Measurements from ENCODE around the gene FNBP1.
"Not testable (repeated sequence)": the region's sequence is repeated elsewhere in the genome, so short reads cannot be mapped to it uniquely, and the experiment has no call there.

Gene FNBP1

DNA sequence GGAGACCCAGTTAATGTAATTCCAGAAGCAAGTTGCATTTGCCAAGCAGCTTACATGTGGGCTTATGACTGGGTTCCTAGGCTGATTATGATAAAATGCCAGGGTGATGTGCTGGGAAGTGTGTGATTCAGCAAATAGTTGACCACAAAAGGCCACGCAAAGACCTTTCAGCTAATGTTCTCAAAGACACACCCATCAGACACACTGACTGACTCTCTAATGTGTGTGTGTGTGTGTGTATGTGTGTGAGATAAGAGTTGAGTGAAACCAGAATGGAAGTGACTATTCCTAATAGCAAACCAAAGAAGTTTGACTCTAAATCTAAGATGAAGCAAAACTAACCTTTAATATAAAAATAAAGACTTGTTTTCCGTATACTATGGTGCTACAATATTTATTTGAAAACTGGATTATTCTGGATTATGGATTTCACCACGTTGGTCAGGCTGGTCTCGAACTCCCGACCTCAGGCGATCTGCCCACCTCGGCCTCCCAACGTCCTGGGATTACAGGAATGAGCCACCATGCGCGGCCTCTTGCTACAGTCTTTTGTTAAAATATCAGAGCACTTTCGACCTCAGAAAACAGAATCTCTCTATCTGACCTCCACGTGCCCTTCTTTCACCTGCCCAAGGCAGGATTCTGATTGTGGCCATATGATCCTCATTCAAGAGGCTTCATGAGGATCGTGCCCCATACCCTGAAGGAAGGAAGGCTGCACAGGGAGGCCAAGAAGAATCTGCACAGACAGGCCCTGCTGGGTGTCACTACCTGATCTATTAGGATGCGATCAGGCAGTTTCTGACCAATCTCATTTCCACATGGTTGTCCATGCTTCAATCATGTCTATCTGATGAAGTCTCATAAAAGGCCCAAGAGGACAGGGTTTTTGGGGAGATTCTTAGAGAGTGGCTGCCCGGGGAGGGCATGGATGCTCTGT is 132.1 kb downstream of the FNBP1 start:
- DNase-seq: no peak

GRCh38 chr9:129909851-129910250 is 133.1 kb downstream of the FNBP1 start:
- DNase-seq: no peak

DNA sequence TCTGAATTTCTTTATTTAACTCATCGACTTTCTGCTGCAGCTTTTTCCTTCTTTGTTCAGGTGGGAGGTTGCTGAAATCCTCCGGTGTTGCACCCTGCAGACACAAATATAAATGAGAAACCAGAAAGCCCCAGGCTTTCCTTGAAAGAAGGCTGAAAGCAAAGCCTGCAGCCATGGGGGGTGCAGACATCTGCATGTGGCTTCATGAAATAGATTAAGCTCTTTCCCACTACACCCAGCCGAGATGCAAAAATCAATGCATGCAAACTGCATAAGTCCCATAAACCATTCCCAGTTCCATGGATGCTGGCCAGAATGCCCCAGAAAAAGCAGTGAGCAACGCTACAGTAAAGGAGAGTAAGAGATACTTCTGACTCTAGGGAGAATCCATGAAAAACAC is 134.1 kb downstream of the FNBP1 start:
- no peak for DNase-seq

DNA sequence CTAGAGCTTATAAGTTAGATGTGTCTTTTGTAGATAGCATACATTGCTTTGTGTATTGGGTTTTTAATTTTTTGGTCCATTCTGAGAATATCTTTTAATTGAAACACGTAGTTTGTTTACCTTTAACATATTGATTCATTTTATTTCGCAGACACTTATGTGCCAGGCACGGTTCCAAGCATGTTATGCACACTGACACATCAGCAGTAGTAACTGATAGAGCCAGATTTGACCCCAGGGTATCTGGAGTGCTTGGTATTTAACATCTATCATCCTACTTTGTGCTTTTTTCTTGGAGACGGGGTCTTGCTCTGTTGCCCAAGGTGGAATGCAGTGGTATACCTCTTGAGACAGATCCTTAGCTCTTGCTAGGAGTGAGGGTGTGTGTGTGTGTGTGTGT is 135.8 kb downstream of the FNBP1 start:
- DNase-seq: no peak

GRCh38 chr9:129906298-129906697 is 136.7 kb downstream of the FNBP1 start:
- DNase-seq: no peak

DNA sequence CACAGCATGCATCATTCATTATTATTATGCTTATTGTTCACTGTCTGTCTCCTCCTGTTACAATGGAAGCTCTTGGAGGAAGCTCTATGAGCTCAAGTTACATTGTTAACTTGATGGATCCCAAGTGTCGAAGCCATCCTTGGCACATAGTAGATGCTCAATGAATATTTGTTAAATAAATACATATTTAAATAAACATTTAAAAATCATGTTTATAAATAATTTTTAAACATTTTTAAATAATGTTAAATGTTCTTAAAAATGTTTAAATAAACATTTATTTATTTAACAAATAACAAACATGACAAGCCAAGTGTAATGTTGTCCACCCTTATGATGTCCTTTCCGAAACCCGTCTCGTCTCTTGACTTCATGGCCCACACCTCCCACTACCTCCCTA is 138.3 kb downstream of the FNBP1 start:
- DNase-seq: no peak

DNA sequence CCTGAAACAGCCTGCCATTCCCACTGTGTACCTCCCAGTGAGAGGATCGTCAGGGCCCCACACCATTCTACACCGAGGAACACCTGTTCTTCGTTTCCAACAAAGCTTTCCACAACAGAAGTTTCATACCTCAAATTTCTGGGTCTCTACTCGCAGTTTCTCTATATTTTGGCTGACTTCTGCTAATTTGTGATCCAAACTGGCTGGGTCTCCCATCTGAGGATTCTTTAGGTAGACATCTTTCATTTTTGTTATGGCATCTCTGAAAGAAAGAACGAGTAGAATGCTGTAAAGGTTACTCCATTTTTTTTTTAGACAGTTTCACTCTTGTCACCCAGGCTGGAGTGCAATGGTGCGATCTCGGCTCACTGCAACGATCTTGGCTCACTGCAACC is 140.3 kb downstream of the FNBP1 start:
- DNase-seq: no peak

DNA sequence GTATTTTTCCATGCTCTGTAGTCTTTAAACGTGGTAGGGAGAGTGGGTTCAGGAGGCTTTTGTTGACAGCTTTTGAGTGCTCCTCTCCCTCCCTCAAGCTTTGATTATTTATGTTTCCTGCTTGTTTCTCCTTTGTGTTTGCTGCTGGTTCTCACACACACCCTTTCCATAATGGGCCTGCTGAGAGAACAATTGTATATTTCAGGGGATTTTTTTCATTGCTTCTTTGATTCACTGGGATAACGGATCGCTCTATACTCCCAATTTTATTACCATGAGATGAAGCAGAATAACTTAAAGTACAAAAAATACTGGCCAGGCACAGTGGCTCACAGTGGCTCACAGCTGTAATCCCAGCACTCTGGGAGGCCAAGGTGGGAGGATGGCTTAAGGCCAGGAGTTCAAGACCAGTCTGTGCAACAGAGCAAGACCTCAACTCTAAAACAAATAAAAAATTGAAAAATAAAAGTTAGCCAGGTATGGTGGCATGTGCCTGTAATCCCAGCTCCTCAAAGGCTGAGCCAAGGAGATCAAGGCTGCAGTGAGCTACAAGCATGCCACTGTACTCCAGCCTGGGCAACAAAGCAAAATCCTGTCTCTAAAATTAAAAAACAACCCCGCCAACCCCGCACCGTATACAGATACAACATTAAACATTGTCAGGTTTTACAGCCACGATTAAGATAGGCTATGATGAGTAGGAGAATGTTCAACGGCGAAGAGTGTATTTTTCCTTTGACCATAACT is 140.8 kb downstream of the FNBP1 start:
- no peak for DNase-seq

DNA sequence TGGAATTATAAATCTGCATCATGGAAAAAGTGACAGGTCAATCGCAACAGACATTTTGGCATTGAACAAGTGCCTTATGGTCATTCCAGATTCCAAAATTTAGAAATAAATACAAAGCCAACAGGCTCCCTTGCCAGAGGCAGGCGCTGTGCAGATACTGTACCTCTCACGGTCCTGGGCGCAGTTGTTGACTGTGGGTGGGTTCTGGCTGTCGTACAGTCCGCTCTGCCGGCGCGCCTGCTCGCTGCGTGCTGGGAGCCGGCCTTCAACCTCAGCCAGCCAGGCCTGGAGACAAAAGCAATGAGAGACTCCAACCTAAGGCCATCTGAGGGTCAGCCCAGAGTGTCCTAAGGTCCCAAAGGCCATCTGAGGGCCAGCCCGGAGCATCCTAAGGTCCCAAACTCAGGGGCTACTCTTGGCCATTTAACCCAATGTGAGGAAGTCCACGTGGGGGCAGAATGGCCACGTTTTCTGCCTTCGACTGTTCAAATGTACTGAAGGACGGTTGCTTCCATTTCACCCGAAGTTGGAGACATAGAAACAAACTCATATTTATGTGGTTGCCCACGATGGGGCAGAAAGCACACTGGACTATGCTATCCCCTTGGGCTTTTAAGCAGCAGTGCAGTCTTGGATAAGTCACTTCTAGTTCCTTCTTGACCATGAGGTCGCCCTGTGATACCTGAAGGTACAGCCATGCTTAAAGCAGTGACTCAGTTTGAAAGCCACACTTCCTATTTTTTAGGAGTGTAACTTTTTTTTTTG is 142.5 kb downstream of the FNBP1 start:
- no peak for DNase-seq

DNA sequence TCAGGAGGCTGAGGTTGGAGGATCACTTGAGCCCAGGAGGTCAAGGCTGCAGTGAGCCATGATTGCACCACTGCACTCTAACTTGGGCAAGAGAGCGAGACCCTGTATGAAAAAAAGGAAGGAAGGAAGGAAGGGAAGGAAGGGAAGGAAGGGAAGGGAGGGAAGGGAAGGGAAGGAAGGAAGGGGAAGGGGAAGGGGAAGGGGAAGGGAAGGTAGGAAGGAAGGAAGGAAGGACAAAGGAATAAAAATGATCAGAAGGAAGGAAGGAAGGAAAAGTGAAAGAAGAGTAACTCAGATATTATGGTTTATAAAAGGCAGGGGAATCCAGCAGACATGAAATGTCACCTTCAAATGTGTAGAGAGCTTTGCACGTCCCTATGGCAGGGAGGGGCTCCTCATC is 143.4 kb downstream of the FNBP1 start:
- no peak for DNase-seq

DNA sequence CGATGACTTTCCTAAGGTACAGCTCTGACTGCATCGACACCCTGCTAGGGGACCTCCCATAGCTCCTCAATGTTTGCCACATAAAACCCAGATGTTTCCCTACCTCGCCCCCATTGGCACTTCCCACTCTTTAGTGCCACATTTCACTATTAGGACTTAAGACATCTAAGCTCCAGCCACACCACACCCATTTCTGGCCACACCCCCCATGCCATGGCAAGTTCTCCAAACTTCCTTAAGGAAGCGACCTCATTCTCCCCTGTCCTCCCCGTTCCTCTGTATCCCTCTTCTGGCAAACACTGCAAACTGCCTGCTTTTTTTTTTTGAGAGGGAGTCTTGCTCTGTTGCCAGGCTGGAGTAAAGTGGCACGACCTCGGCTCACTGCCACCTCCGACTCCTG is 144.8 kb downstream of the FNBP1 start:
- no peak for DNase-seq

GRCh38 chr9:129897263-129897662 is 145.7 kb downstream of the FNBP1 start:
- DNase-seq: no peak

GRCh38 chr9:129895376-129896268 is 147.4 kb downstream of the FNBP1 start:
- DNase-seq: no peak

DNA sequence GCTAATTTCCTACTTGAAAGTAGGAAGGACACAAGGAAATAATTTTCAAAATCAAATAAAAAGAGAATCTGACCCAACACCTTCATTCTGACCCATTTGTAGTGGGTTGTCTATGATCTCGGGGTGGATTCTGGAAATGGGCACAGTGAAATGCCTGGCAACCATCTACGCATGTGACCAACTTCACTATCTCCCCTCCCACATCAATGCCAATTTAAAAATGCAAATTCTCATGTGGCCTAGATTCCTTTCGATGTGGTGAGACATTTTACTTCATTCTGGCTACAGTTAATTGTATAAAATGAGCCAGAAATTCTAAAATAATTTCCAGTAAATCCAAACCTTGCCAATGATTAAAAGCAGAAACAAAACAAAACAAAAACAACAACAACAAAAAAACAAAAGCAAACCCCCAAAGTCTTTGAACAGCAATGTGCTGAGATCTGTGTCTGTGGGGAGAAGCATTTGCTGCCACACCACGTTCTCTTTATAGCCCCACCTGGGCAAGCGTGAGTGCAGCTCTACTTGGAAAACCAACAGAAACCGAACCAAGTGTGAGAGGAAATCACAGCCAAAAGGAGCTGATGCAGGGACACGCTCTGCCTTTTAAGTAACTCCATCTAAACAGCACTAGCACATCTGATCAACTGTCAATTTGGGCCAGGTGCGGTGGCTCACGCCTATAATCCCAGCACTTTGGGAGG is 148.7 kb downstream of the FNBP1 start:
- no peak for DNase-seq

GRCh38 chr9:129891569-129891968 is 151.4 kb downstream of the FNBP1 start:
- no peak for DNase-seq

DNA sequence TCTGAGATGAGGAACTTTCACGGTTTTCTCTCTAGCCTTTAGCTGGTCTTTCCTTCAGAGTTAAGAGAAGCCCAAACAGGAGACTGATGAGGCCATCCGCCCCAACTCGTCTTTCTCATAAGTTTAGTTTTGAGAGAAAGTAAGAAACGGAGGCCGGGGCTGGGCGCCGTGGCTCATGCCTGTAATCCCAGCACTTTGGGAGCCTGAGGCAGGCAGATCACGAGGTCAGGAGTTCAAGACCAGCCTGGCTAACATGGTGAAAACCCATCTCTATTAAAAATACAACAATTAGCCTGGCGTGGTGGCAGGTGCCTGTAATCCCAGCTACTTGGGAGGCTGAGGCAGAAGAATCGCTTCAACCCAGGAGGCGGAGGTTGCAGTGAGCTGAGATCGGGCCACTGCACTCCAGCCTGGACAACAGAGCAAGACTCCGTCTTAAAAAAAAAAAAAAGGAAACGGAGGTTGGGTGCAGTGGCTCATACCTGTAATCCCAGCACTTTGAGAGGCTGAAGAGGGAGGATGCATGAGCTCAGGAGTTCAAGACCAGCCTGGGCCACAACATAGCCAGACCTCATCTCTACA is 152.2 kb downstream of the FNBP1 start:
- DNase-seq: not testable (repeated sequence)

DNA sequence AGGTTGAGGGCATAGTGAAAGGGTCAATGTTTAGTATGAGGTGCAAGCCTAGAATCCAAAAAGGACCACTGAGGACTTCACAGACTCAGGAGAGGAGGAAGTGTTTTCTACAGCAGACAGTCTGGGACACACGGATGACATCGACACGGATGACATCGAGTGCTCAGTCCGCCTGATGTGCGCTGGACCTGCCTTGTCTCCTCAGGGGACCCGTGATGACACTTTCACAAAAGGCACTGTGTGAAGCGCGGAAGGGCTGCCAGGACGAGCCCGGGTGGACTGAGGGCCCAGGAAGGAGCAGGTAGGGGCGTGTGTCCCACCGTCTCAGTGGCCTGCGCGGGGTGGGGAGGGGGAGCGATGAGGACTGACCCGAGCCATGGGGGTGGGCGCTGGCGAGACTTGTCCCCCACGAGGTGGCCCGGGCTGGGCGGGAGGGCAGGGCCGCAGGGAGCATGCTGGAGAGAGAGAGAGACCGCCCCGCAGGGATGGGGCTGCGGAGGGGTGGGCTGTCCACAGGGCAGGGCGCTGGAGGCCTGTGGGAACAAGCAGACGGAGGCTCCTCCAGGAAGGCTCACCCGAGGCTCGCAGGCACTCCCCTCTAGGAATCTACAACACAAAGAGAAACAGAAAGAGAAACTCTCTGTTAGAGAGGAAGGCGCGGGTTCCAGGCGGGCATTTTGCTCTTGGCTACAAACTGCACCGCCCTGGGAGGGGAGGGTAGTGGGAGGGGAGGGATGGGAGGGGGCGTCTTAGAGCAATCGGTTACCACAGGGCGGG is 152.9 kb downstream of the FNBP1 start:
- no peak for DNase-seq

- DNase-seq: no peak
Measured at GRCh38 chr9:129889122-129889940, 153.7 kb downstream of the FNBP1 start.

DNA sequence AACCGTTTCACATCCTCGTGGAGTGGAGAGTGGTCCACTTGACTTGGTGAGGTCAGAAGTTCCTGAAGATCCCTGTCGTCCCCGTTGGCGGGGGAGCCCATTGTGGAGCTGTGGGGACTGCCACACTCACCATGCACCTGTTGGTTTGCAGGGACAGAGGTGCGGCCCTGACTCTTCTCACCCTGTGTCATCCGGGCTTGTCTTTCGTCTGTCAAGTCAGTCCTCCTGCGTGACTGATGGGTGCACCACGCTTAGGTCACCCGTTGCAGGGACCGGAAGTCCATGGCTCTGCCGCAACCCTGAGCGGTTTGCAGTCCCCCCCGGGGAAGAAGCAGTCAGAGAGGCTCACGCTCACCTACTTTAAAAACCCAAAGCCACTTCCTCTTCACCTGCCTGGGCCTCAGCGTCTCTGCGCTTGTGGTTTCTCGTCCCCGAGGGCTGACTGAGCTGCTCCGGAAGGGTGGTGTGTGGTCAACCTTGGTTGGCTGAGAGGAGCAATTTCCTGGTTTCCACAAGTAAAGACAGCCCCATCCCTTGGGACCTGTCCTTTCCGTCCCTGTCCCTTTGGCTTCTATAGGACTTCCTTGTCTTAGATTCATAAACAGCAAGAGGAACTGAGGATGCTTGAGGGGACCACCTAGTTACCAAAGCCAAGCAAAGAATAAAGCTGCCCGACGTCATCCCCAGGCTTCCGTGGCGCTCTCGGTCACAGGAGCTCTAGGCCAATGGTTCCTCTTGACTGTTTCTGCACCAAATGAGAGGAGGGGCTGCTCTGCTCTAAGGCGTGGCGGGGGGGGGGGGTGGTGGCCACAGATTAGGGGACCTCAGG is 154.5 kb downstream of the FNBP1 start:
- no peak for DNase-seq

Data from NCI-H146 (cell line).